NCI-H460 (cell line): ENCODE measurements around the gene SPATA3. TPM values are rescaled to one million over a fixed set of nuclear protein-coding genes. Genes with fewer than 3 reads are reported as not detected.
"Not testable (repeated sequence)": the region's sequence is repeated elsewhere in the genome, so short reads cannot be mapped to it uniquely, and the experiment has no call there.

Source experiments
- DNase-seq: peaks from one replicate; pipeline ENCODE4 v3.0.0-alpha.2; 2016; ENCODE audit warnings: low read depth; ENCODE audit errors: extremely low read depth
- total RNA-seq: library from RNA; depleted of rRNA; stranded (reverse); fragments of >200 nt; shearing (Covaris generic); gene quantifications from 2 replicates; pipeline ENCODE4 v1.2.3, GENCODE V29; 2014

Gene SPATA3
- total RNA-seq, 1 experiment from 2014 or later: not detected

- no peak for DNase-seq
Observed at GRCh38 chr2:231016566-231017230, 20.8 kb downstream of the SPATA3 start.

GRCh38 chr2:231017231-231017598 is 21.3 kb downstream of the SPATA3 start:
- DNase-seq: no peak

GRCh38 chr2:231018184-231018583 is 22.3 kb downstream of the SPATA3 start:
- DNase-seq: no peak

- not testable (repeated sequence) for DNase-seq
Observed at GRCh38 chr2:231025059-231025458, 29.1 kb downstream of the SPATA3 start.

- DNase-seq: no peak
Observed at GRCh38 chr2:231028889-231029288, 33.0 kb downstream of the SPATA3 start.

- DNase-seq: no peak
Observed at GRCh38 chr2:231029563-231029962, 33.6 kb downstream of the SPATA3 start.

- DNase-seq: no peak
Observed at GRCh38 chr2:231030725-231031124, 34.8 kb downstream of the SPATA3 start.

GRCh38 chr2:231032575-231033140 is 36.7 kb downstream of the SPATA3 start:
- DNase-seq: no peak

GRCh38 chr2:231033147-231034132 is 37.5 kb downstream of the SPATA3 start:
- no peak for DNase-seq

- no peak for DNase-seq
Observed at GRCh38 chr2:231034291-231034882, 38.5 kb downstream of the SPATA3 start.

- no peak for DNase-seq
Observed at GRCh38 chr2:231036131-231036530, 40.2 kb downstream of the SPATA3 start.

- DNase-seq: no peak
Observed at GRCh38 chr2:231036578-231037106, 40.7 kb downstream of the SPATA3 start.

- DNase-seq: no peak
Observed at GRCh38 chr2:231037202-231037730, 41.3 kb downstream of the SPATA3 start, which contains the start of gene C2orf72. Gene C2orf72, plus strand, starts transcription at chr2:231037523. Its CDS starts 43 bp downstream, at chr2:231037566.

- no peak for DNase-seq
Observed at GRCh38 chr2:231037731-231038482, 42.0 kb downstream of the SPATA3 start.

GRCh38 chr2:231038483-231039293 is 42.8 kb downstream of the SPATA3 start:
- DNase-seq: no peak

GRCh38 chr2:231039294-231039664 is 43.4 kb downstream of the SPATA3 start:
- no peak for DNase-seq

- DNase-seq: no peak
Observed at GRCh38 chr2:231039821-231040364, 44.0 kb downstream of the SPATA3 start.

GRCh38 chr2:231041061-231041689 is 45.3 kb downstream of the SPATA3 start:
- DNase-seq: no peak
